ENCODE data around the gene USP26.

DNA sequence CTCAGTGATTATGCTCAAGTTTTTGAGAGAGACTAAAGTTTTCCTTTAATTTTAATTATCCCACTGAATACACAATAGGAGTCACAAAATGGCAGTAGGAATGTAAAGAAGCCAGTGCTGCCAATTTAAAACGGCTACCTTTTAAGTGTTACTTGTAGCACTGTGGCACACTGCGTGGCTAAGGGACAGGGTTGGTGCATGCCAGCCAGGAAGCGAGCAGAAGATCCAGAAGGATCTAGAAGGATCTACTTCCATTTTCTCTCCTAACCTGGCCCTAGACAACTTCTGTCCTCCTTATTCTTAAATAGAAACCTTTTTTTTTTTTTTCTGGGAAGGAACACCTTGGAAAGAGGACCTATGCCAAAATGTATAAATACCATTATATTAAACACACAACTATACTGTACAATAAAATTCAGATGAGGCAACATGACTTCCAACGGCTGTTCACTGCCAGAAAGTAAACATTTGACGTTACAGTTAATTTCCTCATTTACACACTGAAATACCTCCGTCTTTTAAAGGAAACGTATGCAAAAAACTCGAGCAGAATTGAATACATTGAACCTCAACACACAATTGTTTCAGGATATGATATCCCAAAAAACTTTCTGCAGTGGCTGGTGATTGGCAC, 2.7 kb downstream of the USP26 start:
- TF ChIP-seq, protein P1, sequence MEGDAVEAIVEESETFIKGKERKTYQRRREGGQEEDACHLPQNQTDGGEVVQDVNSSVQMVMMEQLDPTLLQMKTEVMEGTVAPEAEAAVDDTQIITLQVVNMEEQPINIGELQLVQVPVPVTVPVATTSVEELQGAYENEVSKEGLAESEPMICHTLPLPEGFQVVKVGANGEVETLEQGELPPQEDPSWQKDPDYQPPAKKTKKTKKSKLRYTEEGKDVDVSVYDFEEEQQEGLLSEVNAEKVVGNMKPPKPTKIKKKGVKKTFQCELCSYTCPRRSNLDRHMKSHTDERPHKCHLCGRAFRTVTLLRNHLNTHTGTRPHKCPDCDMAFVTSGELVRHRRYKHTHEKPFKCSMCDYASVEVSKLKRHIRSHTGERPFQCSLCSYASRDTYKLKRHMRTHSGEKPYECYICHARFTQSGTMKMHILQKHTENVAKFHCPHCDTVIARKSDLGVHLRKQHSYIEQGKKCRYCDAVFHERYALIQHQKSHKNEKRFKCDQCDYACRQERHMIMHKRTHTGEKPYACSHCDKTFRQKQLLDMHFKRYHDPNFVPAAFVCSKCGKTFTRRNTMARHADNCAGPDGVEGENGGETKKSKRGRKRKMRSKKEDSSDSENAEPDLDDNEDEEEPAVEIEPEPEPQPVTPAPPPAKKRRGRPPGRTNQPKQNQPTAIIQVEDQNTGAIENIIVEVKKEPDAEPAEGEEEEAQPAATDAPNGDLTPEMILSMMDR (conservative IDR thresholded peaks at IDR 0.05; ENCODE audit: low read length), result no peak
- TF ChIP-seq EZH2phosphoT487 (IDR thresholded peaks at IDR 0.05; ENCODE audit: borderline replicate concordance, low read depth, low read length), result no peak

All from OCI-LY7 (cell line).